H1 (cell line): ENCODE measurements around the gene KLHL26. TPM values are rescaled to one million over a fixed set of nuclear protein-coding genes. Genes with fewer than 3 reads are reported as not detected.

ENCODE experiments used
- CTCF ChIA-PET: fragments of 300-600 bp; sonication (Branson Sonifier 250); formaldehyde crosslinking; loops from one replicate; lab custom pipeline; 2021; ENCODE audit not compliant: partially characterized antibody; lab: Charles Lee
- POLR2A ChIA-PET: fragments of 300-600 bp; sonication (Branson Sonifier 250); formaldehyde crosslinking; loops from one replicate; lab custom pipeline; 2021; ENCODE audit warnings: inconsistent platforms; ENCODE audit not compliant: partially characterized antibody; lab: Charles Lee
- DNase-seq, 2 experiments: peaks; one replicate each; pipeline versions ENCODE4 v3.0.0 to v3.0.0-alpha.2; 2010 to 2022; ENCODE audit warnings: low spot score in 2 of 2, low read depth in 1 of 2, mixed read lengths in 1 of 2
- FAIRE-seq: peaks from 2 replicates; lab custom pipeline; 2011; peaks lifted over from hg19 to GRCh38; lab: Jason Lieb, UNC
- H2AFZ ChIP-seq: 2 replicates; pipeline ENCODE4 v1.8.1; 2012; ENCODE audit warnings: low read length, inconsistent platforms
- H2AK5ac ChIP-seq: 2 replicates; pipeline ENCODE4 v1.6.1; 2013; ENCODE audit warnings: low read depth, low read length
- H2BK120ac ChIP-seq: replicated peaks from 2 replicates; pipeline ENCODE3; 2013; ENCODE audit warnings: low read depth, low read length, inconsistent platforms
- H2BK12ac ChIP-seq: 2 replicates; pipeline ENCODE4 v1.6.1; 2013; ENCODE audit warnings: low read depth, low read length
- H2BK15ac ChIP-seq: 2 replicates; pipeline ENCODE4 v1.6.1; 2013; ENCODE audit warnings: low read length
- H2BK20ac ChIP-seq: 2 replicates; pipeline ENCODE4 v1.6.1; 2013; ENCODE audit warnings: low read length
- H2BK5ac ChIP-seq: 2 replicates; pipeline ENCODE4 v1.6.1; 2013; ENCODE audit warnings: low read depth, low read length
- H3K14ac ChIP-seq: 2 replicates; pipeline ENCODE4 v1.6.1; 2013; ENCODE audit warnings: inconsistent platforms; ENCODE audit not compliant: insufficient read length
- H3K18ac ChIP-seq: 2 replicates; pipeline ENCODE4 v1.6.1; 2013; ENCODE audit warnings: low read length; ENCODE audit errors: extremely low read depth
- H3K23ac ChIP-seq: 2 replicates; pipeline ENCODE4 v1.6.1; 2013; ENCODE audit warnings: inconsistent platforms; ENCODE audit not compliant: insufficient read length
- H3K23me2 ChIP-seq: 2 replicates; pipeline ENCODE4 v1.6.1; 2013; ENCODE audit warnings: low read depth, low read length
- H3K27ac ChIP-seq: 2 replicates; pipeline ENCODE4 v1.6.1; 2011; ENCODE audit warnings: low read depth, low read length, inconsistent platforms
- H3K27me3 ChIP-seq, 4 experiments: replicated peaks in 1 of 4; 1 replicate in 1 of 4; 2 replicates in 3 of 4; pipeline versions ENCODE4 v1.6.1 to v1.8.1; 2011 to 2013; ENCODE audit warnings: low read length in 3 of 4, mild to moderate bottlenecking in 3 of 4, inconsistent platforms in 2 of 4, mixed read lengths in 2 of 4, moderate library complexity in 1 of 4; ENCODE audit not compliant: control insufficient read depth in 3 of 4, insufficient read depth in 3 of 4; ENCODE audit errors: extremely low read depth in 1 of 4
- H3K36me3 ChIP-seq, 4 experiments: 2 replicates each; pipeline versions ENCODE4 v1.6.1 to v1.8.1; 2011 to 2013; ENCODE audit warnings: mild to moderate bottlenecking in 4 of 4, low read length in 3 of 4, moderate library complexity in 2 of 4, control low read depth in 1 of 4, inconsistent platforms in 1 of 4; ENCODE audit not compliant: insufficient read depth in 4 of 4, control insufficient read depth in 2 of 4
- H3K4ac ChIP-seq: replicated peaks from 2 replicates; pipeline ENCODE3; 2013; ENCODE audit warnings: low read length, low read depth, mixed read lengths, inconsistent platforms; ENCODE audit not compliant: insufficient read length
- H3K4me1 ChIP-seq, 4 experiments: replicated peaks in 1 of 4; 1 replicate in 1 of 4; 2 replicates in 3 of 4; pipeline versions ENCODE4 v1.6.1 to v1.8.1; 2011 to 2013; ENCODE audit warnings: low read length in 3 of 4, inconsistent platforms in 2 of 4, mixed read lengths in 1 of 4; ENCODE audit not compliant: insufficient read depth in 4 of 4, control insufficient read depth in 3 of 4
- H3K4me2 ChIP-seq, 2 experiments: 2 replicates each; pipeline versions ENCODE4 v1.6.1 to v1.8.1; 2011 to 2013; ENCODE audit warnings: low read depth in 2 of 2, low read length in 2 of 2, control low read depth in 1 of 2, inconsistent platforms in 1 of 2, mild to moderate bottlenecking in 1 of 2; ENCODE audit not compliant: insufficient read depth in 1 of 2
- H3K4me3 ChIP-seq, 4 experiments: fragments of 200-600, 300-600 bp in 1 of 4; sonication (generic), shearing (Covaris generic), sonication (Bioruptor Twin) in 1 of 4; 2 replicates each; pipeline versions ENCODE4 v1.5.1 to v1.8.1; 2011 to 2016; ENCODE audit warnings: low read length in 4 of 4, low read depth in 3 of 4, control low read depth in 2 of 4, inconsistent platforms in 2 of 4, mild to moderate bottlenecking in 2 of 4, mixed read lengths in 1 of 4, moderate library complexity in 1 of 4; ENCODE audit not compliant: insufficient read depth in 2 of 4; ENCODE audit errors: extremely low read depth in 1 of 4
- H3K56ac ChIP-seq: replicated peaks from 2 replicates; pipeline ENCODE3; 2013; ENCODE audit warnings: low read depth, mild to moderate bottlenecking, mixed read lengths, low read length, inconsistent platforms; ENCODE audit not compliant: insufficient read length
- H3K79me1 ChIP-seq: 2 replicates; pipeline ENCODE4 v1.6.1; 2013; ENCODE audit warnings: low read depth, low read length, control low read depth
- H3K79me2 ChIP-seq, 2 experiments: 2 replicates each; pipeline versions ENCODE4 v1.6.1 to v1.8.1; 2012 to 2013; ENCODE audit warnings: low read length in 2 of 2, mild to moderate bottlenecking in 2 of 2, inconsistent platforms in 1 of 2; ENCODE audit not compliant: insufficient read depth in 2 of 2, control insufficient read depth in 1 of 2
- H3K9ac ChIP-seq, 4 experiments: replicated peaks in 1 of 4; 1 replicate in 1 of 4; 2 replicates in 3 of 4; pipeline versions ENCODE4 v1.6.1 to v1.8.1; 2011 to 2013; ENCODE audit warnings: low read depth in 3 of 4, low read length in 3 of 4, control low read depth in 2 of 4, mild to moderate bottlenecking in 2 of 4, moderate library complexity in 2 of 4, inconsistent platforms in 1 of 4; ENCODE audit errors: extremely low read depth in 1 of 4
- H3K9me3 ChIP-seq, 2 experiments: 2 replicates each; pipeline versions ENCODE4 v1.6.1 to v1.8.1; 2012 to 2013; ENCODE audit warnings: mild to moderate bottlenecking in 2 of 2, moderate library complexity in 2 of 2, control low read depth in 1 of 2, inconsistent platforms in 1 of 2, low read depth in 1 of 2, low read length in 1 of 2, mixed read lengths in 1 of 2; ENCODE audit not compliant: insufficient read depth in 2 of 2
- H4K20me1 ChIP-seq, 2 experiments: replicated peaks in 1 of 2; 2 replicates each; pipeline versions ENCODE3 to v1.8.1; 2011 to 2013; ENCODE audit warnings: inconsistent platforms in 2 of 2, low read length in 2 of 2, mild to moderate bottlenecking in 1 of 2; ENCODE audit not compliant: insufficient read depth in 2 of 2, control insufficient read depth in 1 of 2
- H4K5ac ChIP-seq: 2 replicates; pipeline ENCODE4 v1.6.1; 2013; ENCODE audit warnings: low read length, low read depth, mixed read lengths, inconsistent platforms; ENCODE audit not compliant: insufficient read length
- H4K8ac ChIP-seq: 2 replicates; pipeline ENCODE4 v1.8.0; 2013; ENCODE audit warnings: mild to moderate bottlenecking, moderate library complexity, low read length, inconsistent platforms; ENCODE audit not compliant: insufficient read depth; ENCODE audit errors: extremely low read depth
- H4K91ac ChIP-seq: replicated peaks from 2 replicates; pipeline ENCODE3; 2013; ENCODE audit warnings: low read length, mixed read lengths, inconsistent platforms; ENCODE audit not compliant: insufficient read length
- CBX5 ChIP-seq: fragments of 300-800, 300-1000 bp; sonication (generic); IDR thresholded peaks from 2 replicates; pipeline ENCODE4 v1.7.1; 2016; ENCODE audit warnings: antibody characterized with exemption, low read length, low read depth
- CHD2 ChIP-seq: IDR thresholded peaks from 2 replicates; pipeline ENCODE4 v1.6.1; 2012; ENCODE audit warnings: low read length, improper control_type of control experiment
- EGR1 ChIP-seq: IDR thresholded peaks from 2 replicates; pipeline ENCODE4 v1.6.1; 2011; ENCODE audit warnings: low read depth, low read length, borderline replicate concordance
- EP300 ChIP-seq, 2 experiments: IDR thresholded peaks; 1 replicate in 1 of 2; 2 replicates in 1 of 2; pipeline ENCODE4 v1.6.1; 2011 to 2012; ENCODE audit warnings: low read depth in 2 of 2, low read length in 2 of 2, mild to moderate bottlenecking in 2 of 2, borderline replicate concordance in 1 of 2, inconsistent platforms in 1 of 2, moderate library complexity in 1 of 2
- HDAC6 ChIP-seq: IDR thresholded peaks from one replicate; pipeline ENCODE4 v1.7.1; 2012; ENCODE audit warnings: low read depth, mild to moderate bottlenecking, inconsistent platforms, low read length, moderate library complexity
- MAX ChIP-seq: IDR thresholded peaks from 2 replicates; pipeline ENCODE4 v1.6.1; 2012; ENCODE audit warnings: inconsistent platforms
- NANOG ChIP-seq: IDR thresholded peaks from 2 replicates; pipeline ENCODE4 v1.6.1; 2011; ENCODE audit warnings: low read length, low read depth, mild to moderate bottlenecking, inconsistent platforms; ENCODE audit not compliant: insufficient read depth, poor library complexity, severe bottlenecking
- PHF8 ChIP-seq: fragments of 200-600 bp; sonication (generic); conservative IDR thresholded peaks from 2 replicates; pipeline ENCODE4 v1.7.1; 2012; ENCODE audit warnings: low read depth, mild to moderate bottlenecking, inconsistent platforms, low read length, moderate library complexity
- SIX5 ChIP-seq: IDR thresholded peaks from 2 replicates; pipeline ENCODE4 v1.6.1; 2011; ENCODE audit warnings: mild to moderate bottlenecking, low read depth, low read length
- SUZ12 ChIP-seq: fragments of 200-600 bp; sonication (generic); IDR thresholded peaks from 2 replicates; pipeline ENCODE4 v1.6.1; 2012; ENCODE audit warnings: mild to moderate bottlenecking, inconsistent platforms, low read length, moderate library complexity, mixed read lengths
- WGBS, 2 experiments: shearing (Covaris generic) in 1 of 2; methylation state at CpG; one replicate each; pipeline versions ENCODE4 v1.1.6 to v1.1.7; 2013 to 2015; ENCODE audit warnings: low lambda C conversion rate in 2 of 2, mixed read lengths in 2 of 2, inconsistent platforms in 1 of 2, low coverage in 1 of 2, missing lambda C conversion rate in 1 of 2; ENCODE audit not compliant: insufficient replicate concordance in 2 of 2, insufficient coverage in 1 of 2, insufficient read length in 1 of 2; ENCODE audit errors: extremely low coverage in 1 of 2, missing lambda C conversion rate in 1 of 2; 5-methylcytosine and 5-hydroxymethylcytosine counted together
- polyA plus RNA-seq, 7 experiments: library from polyadenylated mRNA; depleted of rRNA in 3 of 7; stranded (reverse) in 5 of 7; unstranded in 2 of 7; fragments of >200 nt in 5 of 7; fragments of 200-250 nt in 2 of 7; gene quantifications; 1 replicate in 5 of 7; 2 replicates in 1 of 7; 4 replicates in 1 of 7; pipeline versions ENCODE4 v1.2.1 to v1.2.3, GENCODE V29; 2011 to 2013; ENCODE audit warnings: missing spikeins in 2 of 7, mixed read lengths in 2 of 7
- total RNA-seq: library from RNA; stranded (reverse); fragmentation: NEBNext Ultra II Directional; extraction: Animal tissue kit (Norgen Biotek cat#: 25700); gene quantifications from 2 replicates; pipeline ENCODE4 v1.2.1, GENCODE V29; 2021

KLHL26 gene
- total and polyA plus RNA-seq, 2 of the 8 experiments (the other 6 are each of a cell fraction or from before 2014, with no cell fraction given): 2.2 to 8.8 TPM

GRCh38 chr19:18669524-18669817 is 32.6 kb downstream of the KLHL26 start:
- FAIRE-seq: no peak
- Histone ChIP-seq H3K9me3 (no peaks in the 10 kb centered on the region), H3K79me1 (no peaks in the 10 kb centered on the region), H3K14ac (no peak overlapping the region), H2BK15ac (no peak overlapping the region), H3K56ac (no peak overlapping the region), H4K20me1 (peaks cover 0 to 7% of the 10 kb centered on the region in 2 experiments), H2BK12ac (no peak overlapping the region), H2BK120ac (no peak overlapping the region), H3K79me2 (no peaks in the 10 kb centered on the region), H3K4ac (no peak overlapping the region), H3K18ac (no peak overlapping the region), H3K36me3 (peaks cover 0 to 17% (median 2%) of the 10 kb centered on the region in 4 experiments; a peak in 4 of 8 replicates), H3K27ac (no peak overlapping the region), H2AFZ (no peak overlapping the region), H2BK5ac (no peak overlapping the region), H4K8ac (no peak overlapping the region), H3K23me2 (no peaks in the 10 kb centered on the region), H3K23ac (no peak overlapping the region), H3K4me2 (no peak overlapping the region), H3K4me1 (peaks cover 0 to 5% (median 0%) of the 10 kb centered on the region in 4 experiments; a peak in 4 of 7 replicates), H3K4me3 (no peak overlapping the region), H3K27me3 (no peaks in the 10 kb centered on the region), H2AK5ac (no peak overlapping the region), H4K91ac (no peak overlapping the region), H3K9ac (no peak overlapping the region), H4K5ac (no peak overlapping the region), H2BK20ac (no peak overlapping the region)
- 89% methylated on average over 11 of the region's 12 CpGs; no CpG with 5 or more reads in 1 of the 2 experiments for WGBS, 2 experiments
- CTCF ChIA-PET: interaction anchor here (1.0 to 1.2 kb wide), 2 partner anchors 14 to 149 kb away, joined by 3 read pairs; no protein-coding TSS in a partner anchor
- no peak for TF ChIP-seq HDAC6
- no peak for TF ChIP-seq CHD2
- no peak for TF ChIP-seq MAX
- no peak for TF ChIP-seq NANOG
- no peak for TF ChIP-seq EGR1
- no peak for TF ChIP-seq PHF8
- no peak for TF ChIP-seq CBX5
- TF ChIP-seq SIX5: no peak
- no peak for TF ChIP-seq EP300 (IDR thresholded peaks at IDR 0.05; ENCODE audit: borderline replicate concordance in 1 of 2, low read depth in 2 of 2, low read length in 2 of 2)
- TF ChIP-seq SUZ12: no peak
- no peak for DNase-seq
- POLR2A ChIA-PET: interaction anchor here (0.8 kb wide), 1 partner anchor 11 kb away, joined by 4 read pairs; no protein-coding TSS in a partner anchor
